Cardiac fibroblast (primary cell): ENCODE results near the gene FADS3.
A peak's percentile ranks its signal among the peaks of the same experiment; 100 is the strongest.
"Not testable (repeated sequence)": the region's sequence is repeated elsewhere in the genome, so short reads cannot be mapped to it uniquely, and the experiment has no call there.

ENCODE experiments used
- DNase-seq, 2 donors: peaks; one replicate each; pipeline versions ENCODE4 v3.0.0 to v3.0.0-alpha.2; 2010; ENCODE audit warnings: low read depth in 2 of 2
- H3K4me3 ChIP-seq, 2 donors: replicated peaks in 1 of 2; 1 replicate in 1 of 2; 2 replicates in 1 of 2; pipeline ENCODE4 v1.5.1; 2011; ENCODE audit warnings: low read depth in 2 of 2, low read length in 2 of 2, mild to moderate bottlenecking in 2 of 2, moderate library complexity in 1 of 2
- TF ChIP-seq, protein P1 (sequence below): IDR thresholded peaks from one replicate; pipeline ENCODE4 v1.5.1; 2011; ENCODE audit warnings: low read depth, mild to moderate bottlenecking, low read length, inconsistent platforms

FADS3 gene

DNA sequence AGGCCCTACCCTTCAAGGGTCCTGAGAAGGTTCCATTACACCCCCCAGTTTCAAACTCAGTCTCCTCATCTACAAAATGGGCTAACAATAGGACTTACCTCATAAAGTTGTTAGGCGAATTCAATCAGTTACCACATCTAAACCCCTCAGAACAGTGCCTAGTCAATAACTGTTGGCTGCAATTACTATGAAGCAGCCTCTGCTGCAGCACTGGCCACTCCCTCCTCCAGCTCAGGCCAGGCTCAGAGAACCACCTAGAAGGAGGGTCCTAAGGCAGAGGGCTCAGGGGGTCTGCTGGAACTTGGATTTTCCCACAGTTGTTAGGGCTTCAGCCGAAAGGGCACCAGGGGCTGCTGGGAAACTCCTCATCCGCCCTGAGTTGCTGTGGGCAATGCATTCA lies 4.7 kb downstream of the FADS3 start:
- TF ChIP-seq, protein P1, sequence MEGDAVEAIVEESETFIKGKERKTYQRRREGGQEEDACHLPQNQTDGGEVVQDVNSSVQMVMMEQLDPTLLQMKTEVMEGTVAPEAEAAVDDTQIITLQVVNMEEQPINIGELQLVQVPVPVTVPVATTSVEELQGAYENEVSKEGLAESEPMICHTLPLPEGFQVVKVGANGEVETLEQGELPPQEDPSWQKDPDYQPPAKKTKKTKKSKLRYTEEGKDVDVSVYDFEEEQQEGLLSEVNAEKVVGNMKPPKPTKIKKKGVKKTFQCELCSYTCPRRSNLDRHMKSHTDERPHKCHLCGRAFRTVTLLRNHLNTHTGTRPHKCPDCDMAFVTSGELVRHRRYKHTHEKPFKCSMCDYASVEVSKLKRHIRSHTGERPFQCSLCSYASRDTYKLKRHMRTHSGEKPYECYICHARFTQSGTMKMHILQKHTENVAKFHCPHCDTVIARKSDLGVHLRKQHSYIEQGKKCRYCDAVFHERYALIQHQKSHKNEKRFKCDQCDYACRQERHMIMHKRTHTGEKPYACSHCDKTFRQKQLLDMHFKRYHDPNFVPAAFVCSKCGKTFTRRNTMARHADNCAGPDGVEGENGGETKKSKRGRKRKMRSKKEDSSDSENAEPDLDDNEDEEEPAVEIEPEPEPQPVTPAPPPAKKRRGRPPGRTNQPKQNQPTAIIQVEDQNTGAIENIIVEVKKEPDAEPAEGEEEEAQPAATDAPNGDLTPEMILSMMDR = no peak
- no peak overlapping the region for H3K4me3 ChIP-seq
- no peak for DNase-seq

DNA sequence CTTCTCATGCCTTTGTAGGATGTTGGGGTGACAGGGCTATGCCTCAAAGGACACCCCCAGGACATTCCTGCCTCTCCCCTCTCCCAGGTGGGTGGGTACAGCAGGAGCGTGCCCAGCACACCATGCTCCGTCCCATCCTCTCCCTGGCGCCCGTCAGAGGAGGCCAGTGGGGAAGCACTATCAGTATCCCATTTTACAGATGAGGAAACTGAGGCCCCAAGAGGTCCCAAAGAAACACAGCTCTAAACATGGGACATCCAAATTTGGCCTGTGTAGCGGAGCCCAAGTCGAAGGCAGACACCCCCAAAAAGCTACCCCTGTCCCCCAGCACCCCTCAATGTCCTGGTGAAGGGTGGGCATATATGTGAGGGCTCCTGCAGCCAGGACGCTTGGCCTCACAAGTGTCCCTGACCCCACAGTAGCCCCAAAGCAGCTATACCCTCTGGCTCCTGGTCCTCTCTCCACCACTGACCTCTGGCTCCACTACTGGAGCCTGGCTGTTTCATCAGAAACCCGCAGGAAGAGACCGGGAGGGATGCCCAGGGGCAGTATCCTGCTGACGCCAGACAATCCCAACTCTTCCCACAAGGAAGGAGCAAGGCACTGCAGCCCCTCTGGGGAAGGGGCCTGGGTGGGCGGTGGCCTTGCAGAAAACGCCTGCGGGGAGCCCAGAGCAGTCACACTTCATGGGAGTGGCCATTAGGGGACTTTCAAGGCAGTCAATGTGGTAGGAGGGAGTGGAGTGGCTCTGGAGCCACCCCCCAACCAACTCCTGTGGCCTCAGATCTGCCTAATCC lies 5.4 kb downstream of the FADS3 start:
- TF ChIP-seq, protein P1 = no peak
- no peak overlapping the region for H3K4me3 ChIP-seq
- DNase-seq = no peak

DNA sequence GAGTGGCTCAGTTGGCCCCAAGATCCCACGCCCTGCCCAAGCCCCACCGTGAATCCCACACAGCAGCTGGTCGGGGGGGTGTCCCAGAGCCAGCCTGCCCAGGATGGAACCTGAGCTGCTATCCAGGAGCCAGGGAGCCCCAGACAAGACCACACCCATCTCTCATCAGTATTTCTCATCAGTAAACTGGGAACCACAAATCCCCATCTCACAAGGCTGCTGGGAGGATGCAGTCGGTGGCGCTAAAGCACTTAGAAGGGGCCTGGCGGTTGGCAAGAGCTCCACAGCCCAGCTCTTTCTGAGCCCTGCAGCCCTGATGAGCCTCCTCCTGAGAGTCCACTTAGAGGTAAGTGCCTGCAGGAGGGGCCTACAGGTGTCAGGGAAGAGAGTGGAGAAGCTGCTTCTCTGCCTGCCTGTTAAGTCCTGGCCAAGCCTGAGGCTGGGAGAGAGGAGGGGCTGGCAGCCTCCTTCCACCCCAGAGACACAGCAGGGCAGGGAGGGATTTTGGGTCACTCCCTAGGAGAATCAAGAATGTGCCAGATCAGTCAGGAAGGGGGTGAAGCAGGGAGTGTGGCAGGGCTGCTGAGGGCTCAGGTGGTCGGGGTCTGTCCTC lies 6.1 kb downstream of the FADS3 start:
- H3K4me3 ChIP-seq = no peak overlapping the region
- DNase-seq = no peak
- TF ChIP-seq, protein P1 = no peak

DNA sequence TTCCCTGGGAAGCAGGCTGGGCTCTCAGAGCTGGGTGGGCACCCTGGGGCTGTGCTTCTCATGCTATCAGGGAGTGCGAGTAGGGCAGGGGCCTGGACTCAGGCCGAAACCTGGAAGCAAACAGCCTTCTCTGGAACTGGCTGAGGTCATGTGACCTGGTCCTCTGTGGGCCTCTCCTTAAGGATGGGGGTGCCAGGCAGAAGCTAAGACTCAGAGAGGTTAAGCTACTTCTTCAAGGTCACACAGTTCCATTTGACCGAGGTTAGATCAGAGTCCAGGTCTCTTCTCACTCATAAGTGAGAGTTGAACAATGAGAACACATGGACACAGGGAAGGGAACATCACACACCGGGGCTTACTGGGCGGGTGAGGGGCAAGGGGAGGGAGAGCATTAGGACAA lies 7.4 kb downstream of the FADS3 start:
- TF ChIP-seq, protein P1 = no peak
- no peak overlapping the region for H3K4me3 ChIP-seq
- DNase-seq = no peak

DNA sequence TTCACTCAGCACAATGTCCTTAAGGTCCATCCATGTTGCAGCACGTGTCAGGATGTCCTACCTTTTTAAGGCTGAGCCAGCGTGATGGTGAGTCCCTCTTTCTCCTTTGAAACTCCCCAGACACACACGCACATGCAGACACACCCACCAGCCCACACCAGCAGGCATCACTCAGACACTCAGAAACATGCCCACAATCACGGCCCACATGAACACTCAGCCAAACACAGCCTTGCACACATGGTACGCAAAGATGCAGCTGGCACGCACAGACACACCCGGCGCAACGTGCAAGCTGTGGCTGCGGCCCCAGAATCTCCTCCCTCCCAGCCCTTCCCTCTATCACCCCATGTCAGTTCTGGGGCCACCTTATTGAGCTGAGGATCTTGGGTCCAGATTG lies 8.0 kb downstream of the FADS3 start:
- DNase-seq = no peak
- TF ChIP-seq, protein P1 = no peak
- no peak overlapping the region for H3K4me3 ChIP-seq

DNA sequence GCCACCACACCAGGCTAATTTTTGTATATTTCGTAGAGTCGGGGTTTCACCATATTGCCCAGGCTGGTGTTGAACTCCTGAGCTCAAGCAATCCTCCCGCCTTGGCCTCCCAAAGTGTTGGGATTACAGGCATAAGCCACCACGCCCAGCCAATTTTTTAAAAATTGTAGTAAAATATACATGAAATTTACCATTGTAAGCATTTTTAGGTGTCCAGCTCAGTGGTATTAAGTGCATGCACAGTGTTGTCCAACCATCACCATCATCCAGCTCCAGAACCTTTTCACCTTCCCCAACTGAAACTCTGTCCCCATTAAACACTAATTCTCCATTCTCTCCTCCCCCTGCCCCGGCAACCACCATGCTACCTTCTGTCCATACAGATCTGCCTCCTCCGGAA lies 8.5 kb downstream of the FADS3 start:
- DNase-seq = no peak
- H3K4me3 ChIP-seq = no peak overlapping the region
- TF ChIP-seq, protein P1 = no peak

DNA sequence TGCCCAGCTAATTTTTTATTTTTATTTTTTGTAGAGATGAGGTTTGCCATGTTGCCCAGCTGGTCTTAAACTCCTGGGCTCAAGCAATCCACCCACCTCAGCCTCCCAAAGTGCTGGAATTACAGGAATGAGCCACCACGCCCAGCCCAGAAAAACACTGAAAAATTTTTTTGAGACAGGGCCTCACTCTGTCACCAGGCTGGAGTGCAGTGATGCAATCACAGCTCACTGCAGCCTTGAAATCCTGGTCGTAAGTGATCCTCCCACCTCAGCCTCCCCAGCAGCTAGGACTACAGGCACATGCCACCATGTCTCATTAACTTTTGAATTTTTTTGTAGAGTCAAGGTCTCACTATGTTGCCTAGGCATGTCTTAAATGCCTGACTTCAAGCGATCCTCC lies 9.1 kb downstream of the FADS3 start:
- not testable (repeated sequence) for H3K4me3 ChIP-seq
- peak; percentile 33 to 55 for DNase-seq
